Subcutaneous abdominal adipose tissue (tissue), 5 donors: Measurements from ENCODE around the gene TAC4.

Source experiments
- H3K27ac ChIP-seq: one replicate; pipeline ENCODE4 v1.7.0; 2013; ENCODE audit warnings: low read depth, mild to moderate bottlenecking, inconsistent platforms, low read length, moderate library complexity
- H3K27me3 ChIP-seq, 5 donors: one replicate each; pipeline ENCODE4 v1.7.0; 2013; ENCODE audit warnings: low read length in 5 of 5, inconsistent platforms in 1 of 5; ENCODE audit not compliant: control insufficient read depth in 5 of 5, insufficient read depth in 4 of 5
- H3K36me3 ChIP-seq, 5 donors: one replicate each; pipeline ENCODE4 v1.7.0; 2013; ENCODE audit warnings: low read length in 5 of 5; ENCODE audit not compliant: control insufficient read depth in 5 of 5, insufficient read depth in 5 of 5
- H3K4me1 ChIP-seq, 5 donors: one replicate each; pipeline ENCODE4 v1.7.0; 2013; ENCODE audit warnings: low read length in 5 of 5, mild to moderate bottlenecking in 3 of 5, moderate library complexity in 1 of 5; ENCODE audit not compliant: control insufficient read depth in 5 of 5, insufficient read depth in 5 of 5
- H3K4me3 ChIP-seq, 5 donors: one replicate each; pipeline ENCODE4 v1.7.0; 2013; ENCODE audit warnings: low read length in 5 of 5, low read depth in 1 of 5
- H3K9ac ChIP-seq, 5 donors: one replicate each; pipeline ENCODE4 v1.7.0; 2013; ENCODE audit warnings: low read length in 5 of 5, mild to moderate bottlenecking in 4 of 5, moderate library complexity in 3 of 5
- H3K9me3 ChIP-seq, 5 donors: one replicate each; pipeline ENCODE4 v1.7.0; 2013; ENCODE audit warnings: low read length in 5 of 5; ENCODE audit not compliant: control insufficient read depth in 5 of 5
- donor health status: healthy.
- donor health status: healthy.
- donor health status: healthy.
- donor health status: healthy.
- donor health status: healthy.

Gene TAC4

DNA sequence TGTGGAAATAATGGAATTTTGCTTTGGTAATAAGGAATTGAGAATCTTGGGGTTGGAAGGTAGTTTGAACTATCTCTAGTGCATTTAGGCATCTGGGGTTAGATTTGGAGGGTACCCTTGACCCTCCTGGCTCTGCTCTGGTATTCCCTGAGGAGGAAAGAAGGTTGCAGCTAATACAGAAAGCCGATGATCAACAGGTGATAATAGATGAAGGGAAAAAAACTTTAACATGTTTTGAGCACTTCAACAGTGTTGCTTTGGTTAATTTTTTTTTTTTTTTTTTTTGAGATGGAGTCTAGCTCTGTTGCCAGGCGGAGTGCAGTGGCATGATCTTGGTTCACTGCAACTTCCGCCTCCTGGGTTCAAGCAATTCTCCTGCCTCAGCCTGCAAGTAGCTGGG is 54.6 kb downstream of the TAC4 start:
- H3K27ac ChIP-seq: no peak overlapping the region
- H3K9ac ChIP-seq: no peak overlapping the region
- H3K4me3 ChIP-seq: no peak overlapping the region
- peaks cover 0 to 20% (median 14%) of the 10 kb centered on the region in 5 donors for H3K4me1 ChIP-seq
- no peaks in the 10 kb centered on the region for H3K9me3 ChIP-seq
- no peaks in the 10 kb centered on the region for H3K27me3 ChIP-seq
- H3K36me3 ChIP-seq: peaks cover 22 to 57% (median 43%) of the 10 kb centered on the region in 5 donors

DNA sequence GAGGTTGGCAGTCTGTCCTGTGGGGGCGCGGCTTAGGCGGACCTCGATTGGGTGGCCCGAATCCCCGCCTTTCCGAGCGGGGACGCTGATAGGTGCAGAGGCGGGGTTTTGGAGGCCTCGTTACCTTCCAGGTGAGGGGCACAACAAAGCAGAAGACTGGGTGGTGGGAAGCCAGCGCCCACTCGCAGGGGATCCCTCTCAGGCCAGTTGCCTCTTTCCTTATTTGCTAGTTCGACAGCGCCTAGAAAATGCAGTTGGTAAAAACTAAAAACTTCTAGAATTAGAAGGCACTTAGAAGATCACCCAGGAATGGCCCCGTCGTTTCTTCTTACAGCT is 58.7 kb downstream of the TAC4 start:
- H3K9ac ChIP-seq: peak overlapping the region in 3 of 5 donors; percentile 50 to 75 (median 64)
- peak overlapping the region; percentile 66 to 100 (median 80) for H3K4me3 ChIP-seq
- H3K4me1 ChIP-seq: peaks cover 0 to 26% (median 25%) of the 10 kb centered on the region in 5 donors
- no peaks in the 10 kb centered on the region for H3K9me3 ChIP-seq
- peaks cover 8 to 25% (median 19%) of the 10 kb centered on the region in 5 donors for H3K36me3 ChIP-seq
- H3K27ac ChIP-seq: peak overlapping the region; percentile 100
- no peaks in the 10 kb centered on the region for H3K27me3 ChIP-seq

DNA sequence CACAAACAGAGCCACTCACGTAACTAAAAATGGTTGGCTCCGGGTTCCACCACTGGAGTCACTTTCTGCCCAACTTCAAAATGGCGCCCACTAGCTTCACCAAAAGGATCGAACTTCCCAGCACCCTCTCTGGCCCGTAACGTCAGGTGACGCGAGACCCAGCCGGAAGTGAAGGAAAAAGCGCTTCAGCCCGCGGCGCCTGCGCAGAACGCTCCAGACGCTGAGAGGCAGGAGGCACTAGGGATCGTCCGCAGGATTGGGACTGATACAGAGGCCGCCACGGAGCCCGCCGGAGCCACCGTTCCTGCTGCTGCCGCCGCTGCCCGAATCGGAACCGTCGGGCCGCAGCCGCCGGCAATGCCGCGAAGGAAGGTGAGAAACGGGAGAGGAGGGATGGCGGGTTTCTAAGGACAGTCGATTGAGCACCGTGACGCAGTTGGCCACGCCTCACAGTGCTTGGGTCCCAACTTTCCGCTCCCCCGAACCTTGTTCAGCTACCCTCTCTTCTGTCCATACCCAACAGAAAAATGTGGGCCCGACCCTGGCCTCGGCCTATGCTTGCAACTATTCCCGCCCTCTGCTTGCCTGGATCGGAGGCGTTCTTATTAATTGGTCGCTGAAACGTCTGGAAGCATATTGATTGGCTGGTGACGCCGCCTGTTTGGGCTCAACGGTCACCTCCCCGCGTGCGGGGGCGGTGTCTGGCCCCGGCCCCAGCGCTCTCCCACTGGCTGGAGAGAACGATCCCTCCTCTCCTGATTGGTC is 59.2 kb downstream of the TAC4 start, which contains the start of gene KAT7:
Gene KAT7 (plus strand): TSS at position 204 of the 765 bp plus-strand sequence. CDS start 154 bp downstream, at position 358.
- Histone ChIP-seq H3K9me3 (no peaks in the 10 kb centered on the region), H3K27me3 (no peaks in the 10 kb centered on the region), H3K4me3 (peak within 1 kb of the TSS; percentile 96 to 100 (median 99)), H3K9ac (peak within 1 kb of the TSS; percentile 30 to 100 (median 99)), H3K36me3 (peaks cover 5 to 19% (median 15%) of the 10 kb centered on the region in 5 donors), H3K4me1 (peaks cover 0 to 27% (median 26%) of the 10 kb centered on the region in 5 donors), H3K27ac (peak within 1 kb of the TSS; percentile 100)
